Lung (tissue), 12 donors: Measurements from ENCODE around the gene HOXD9. TPM values are rescaled to one million over a fixed set of nuclear protein-coding genes. Genes with fewer than 3 reads are reported as not detected.

Experiments
- ATAC-seq: fragments of 200-7000 bp; cut with Tn5 transposase; one replicate; pipeline ENCODE4 v1.9.1; 2020; ENCODE audit warnings: moderate number of reproducible peaks; ENCODE audit not compliant: insufficient read depth, low FRiP score
- DNase-seq, 3 donors: peaks; one replicate each; pipeline ENCODE4 v3.0.0-alpha.2; 2013 to 2017
- H3K27ac ChIP-seq, 2 donors: one replicate each; pipeline ENCODE4 v1.5.1; 2013; ENCODE audit warnings: mild to moderate bottlenecking in 2 of 2, moderate library complexity in 2 of 2, control low read depth in 1 of 2, inconsistent platforms in 1 of 2, low read depth in 1 of 2, low read length in 1 of 2
- H3K27me3 ChIP-seq, 3 donors: one replicate each; pipeline ENCODE4 v1.5.1; 2013; ENCODE audit warnings: low read length in 2 of 3; ENCODE audit not compliant: control insufficient read depth in 3 of 3, insufficient read depth in 3 of 3
- H3K36me3 ChIP-seq, 4 donors: one replicate each; pipeline ENCODE4 v1.5.1; 2013; ENCODE audit warnings: low read length in 4 of 4, mild to moderate bottlenecking in 1 of 4, moderate library complexity in 1 of 4; ENCODE audit not compliant: control insufficient read depth in 4 of 4, insufficient read depth in 4 of 4
- H3K4me1 ChIP-seq, 5 donors: one replicate each; pipeline ENCODE4 v1.5.1; 2013; ENCODE audit warnings: low read length in 5 of 5, mild to moderate bottlenecking in 2 of 5, moderate library complexity in 1 of 5; ENCODE audit not compliant: control insufficient read depth in 5 of 5, insufficient read depth in 5 of 5
- H3K4me3 ChIP-seq: one replicate; pipeline ENCODE4 v1.5.1; 2013; ENCODE audit warnings: mild to moderate bottlenecking, control low read depth, moderate library complexity
- H3K9ac ChIP-seq, 2 donors: one replicate each; pipeline ENCODE4 v1.5.1; 2013; ENCODE audit warnings: low read length in 2 of 2, control low read depth in 1 of 2; ENCODE audit not compliant: insufficient read depth in 1 of 2
- H3K9me3 ChIP-seq, 4 donors: one replicate each; pipeline ENCODE4 v1.5.1; 2013; ENCODE audit warnings: low read length in 3 of 4, mild to moderate bottlenecking in 1 of 4, moderate library complexity in 1 of 4; ENCODE audit not compliant: control insufficient read depth in 4 of 4, insufficient read depth in 3 of 4
- CTCF ChIP-seq: IDR thresholded peaks from 2 replicates; pipeline ENCODE4 v1.5.1; 2012; ENCODE audit warnings: mild to moderate bottlenecking; ENCODE audit errors: control extremely low read depth, extremely low read depth
- WGBS, 2 donors: extraction: QIAGEN DNeasy Blood & Tissue Kit; methylation state at CpG; one replicate each; pipeline ENCODE4 v1.1.7; 2013; 5-methylcytosine and 5-hydroxymethylcytosine counted together
- polyA plus RNA-seq, 2 donors: library from polyadenylated mRNA; stranded (reverse); fragments of 200-250 nt; gene quantifications; one replicate each; pipeline ENCODE4 v1.2.1, GENCODE V29; 2013
- total RNA-seq, 2 donors: library from RNA; depleted of rRNA in 1 of 2; stranded (reverse); fragments of >200 nt in 1 of 2; gene quantifications; one replicate each; pipeline ENCODE4 v1.2.1, GENCODE V29; 2014 to 2021
- donor health status: control.
- donor health status: control.
- donor health status: Bipolar disorder and iron deficiency.
- donor health status: healthy.
- donor health status: DM: yes; HTN: yes; CAD: no.

HOXD9 gene
- total and polyA plus RNA-seq, 4 donors: 0.29 to 0.80 (median 0.51) TPM

GRCh38 chr2:176172007-176172894 lies 49.7 kb downstream of the HOXD9 start:
- Histone ChIP-seq H3K9me3 (peaks cover 0 to 15% (median 0%) of the 10 kb centered on the region in 4 donors), H3K27me3 (peaks cover 27 to 98% (median 87%) of the 10 kb centered on the region in 3 donors), H3K4me1 (peaks cover 0 to 12% (median 0%) of the 10 kb centered on the region in 5 donors), H3K36me3 (no peaks in the 10 kb centered on the region), H3K9ac (no peak overlapping the region), H3K27ac (no peak overlapping the region), H3K4me3 (no peak overlapping the region)
- TF ChIP-seq CTCF: no peak
- ATAC-seq (no peak), DNase-seq (no peak)
- WGBS, 2 donors: 13 to 25% methylated on average over 60 of the region's 60 CpGs

- Histone ChIP-seq H3K27ac (no peak overlapping the region), H3K4me3 (no peak overlapping the region), H3K4me1 (peaks cover 0 to 14% (median 2%) of the 10 kb centered on the region in 5 donors), H3K27me3 (peaks cover 29 to 97% (median 87%) of the 10 kb centered on the region in 3 donors), H3K36me3 (no peaks in the 10 kb centered on the region), H3K9me3 (peaks cover 0 to 15% (median 0%) of the 10 kb centered on the region in 4 donors), H3K9ac (no peak overlapping the region)
- no peak for ATAC-seq
- WGBS, 2 donors: 25 to 40% methylated on average over 14 of the region's 14 CpGs
- DNase-seq: no peak
- no peak for TF ChIP-seq CTCF
Measured at GRCh38 chr2:176172895-176173566, 50.5 kb downstream of the HOXD9 start.

GRCh38 chr2:176173567-176174381 lies 51.3 kb downstream of the HOXD9 start:
- no peak for ATAC-seq
- no peak for TF ChIP-seq CTCF
- Histone ChIP-seq H3K36me3 (no peaks in the 10 kb centered on the region), H3K9me3 (peaks cover 0 to 18% (median 0%) of the 10 kb centered on the region in 4 donors), H3K9ac (no peak overlapping the region), H3K4me1 (peaks cover 0 to 20% (median 4%) of the 10 kb centered on the region in 5 donors), H3K27me3 (peaks cover 30 to 93% (median 84%) of the 10 kb centered on the region in 3 donors), H3K4me3 (no peak overlapping the region), H3K27ac (no peak overlapping the region)
- 20 to 36% methylated on average over 7 of the region's 7 CpGs for WGBS, 2 donors
- DNase-seq: no peak
